Osteocyte (in vitro differentiated cells): ENCODE results near the gene HDAC4. TPM values are rescaled to one million over a fixed set of nuclear protein-coding genes. Genes with fewer than 3 reads are reported as not detected.

Experiments
- DNase-seq: peaks from one replicate; pipeline ENCODE4 v3.0.0; 2021; ENCODE audit warnings: mixed read lengths; ENCODE audit not compliant: unreplicated experiment; ENCODE audit errors: extremely low spot score
- H3K27ac Mint-ChIP-seq: one replicate; pipeline ENCODE4 v1.8.0; 2021; ENCODE audit warnings: mild to moderate bottlenecking, mixed read lengths; ENCODE audit not compliant: unreplicated experiment
- H3K27me3 Mint-ChIP-seq: one replicate; pipeline ENCODE4 v1.8.0; 2021; ENCODE audit warnings: mixed read lengths; ENCODE audit not compliant: unreplicated experiment
- H3K36me3 Mint-ChIP-seq: one replicate; pipeline ENCODE4 v1.8.0; 2021; ENCODE audit warnings: mixed read lengths; ENCODE audit not compliant: unreplicated experiment
- H3K4me1 Mint-ChIP-seq: one replicate; pipeline ENCODE4 v1.8.0; 2021; ENCODE audit warnings: mixed read lengths; ENCODE audit not compliant: unreplicated experiment
- H3K4me3 Mint-ChIP-seq: one replicate; pipeline ENCODE4 v1.8.0; 2021; ENCODE audit warnings: mild to moderate bottlenecking, moderate library complexity, mixed read lengths; ENCODE audit not compliant: unreplicated experiment
- H3K9me3 Mint-ChIP-seq: one replicate; pipeline ENCODE4 v1.8.0; 2021; ENCODE audit warnings: mixed read lengths; ENCODE audit not compliant: unreplicated experiment
- total RNA-seq: library from RNA; stranded (reverse); gene quantifications from 2 replicates; pipeline ENCODE4 v1.2.1, GENCODE V29; 2021
- TF ChIP-seq, protein P1 (sequence below): fragments of 200-600 bp; sonication (generic); IDR thresholded peaks from 2 replicates; pipeline ENCODE4 v1.5.0; 2021; ENCODE audit warnings: antibody characterized with exemption, mild to moderate bottlenecking, moderate library complexity

Gene HDAC4
- total RNA-seq, 1 donor from 2014 or later, result 30.3 TPM

DNA sequence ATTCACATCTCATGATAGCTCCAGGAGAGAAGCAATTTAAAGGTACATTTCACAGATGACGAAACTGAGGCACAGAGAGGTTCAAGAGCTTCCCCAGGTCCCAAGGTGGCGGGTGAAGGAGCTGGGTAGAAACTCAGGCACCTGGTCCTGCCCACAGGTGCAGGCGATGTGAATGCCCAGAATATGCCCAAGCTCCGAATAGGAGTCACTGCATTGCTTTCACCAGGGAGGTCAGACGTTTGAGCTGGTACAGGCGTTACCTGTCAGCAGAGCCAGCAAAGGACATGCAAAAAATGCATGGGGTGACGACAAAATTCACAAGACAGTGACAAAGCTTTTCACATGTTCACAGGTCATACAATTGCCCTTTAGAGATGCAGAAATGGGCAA, 247.9 kb downstream of the HDAC4 start:
- Mint-ChIP-seq H3K9me3 (no peaks in the 10 kb centered on the region), H3K36me3 (peaks cover 19% of the 10 kb centered on the region), H3K27me3 (no peaks in the 10 kb centered on the region), H3K27ac (no peak overlapping the region), H3K4me1 (no peaks in the 10 kb centered on the region), H3K4me3 (no peak overlapping the region)
- TF ChIP-seq, protein P1, sequence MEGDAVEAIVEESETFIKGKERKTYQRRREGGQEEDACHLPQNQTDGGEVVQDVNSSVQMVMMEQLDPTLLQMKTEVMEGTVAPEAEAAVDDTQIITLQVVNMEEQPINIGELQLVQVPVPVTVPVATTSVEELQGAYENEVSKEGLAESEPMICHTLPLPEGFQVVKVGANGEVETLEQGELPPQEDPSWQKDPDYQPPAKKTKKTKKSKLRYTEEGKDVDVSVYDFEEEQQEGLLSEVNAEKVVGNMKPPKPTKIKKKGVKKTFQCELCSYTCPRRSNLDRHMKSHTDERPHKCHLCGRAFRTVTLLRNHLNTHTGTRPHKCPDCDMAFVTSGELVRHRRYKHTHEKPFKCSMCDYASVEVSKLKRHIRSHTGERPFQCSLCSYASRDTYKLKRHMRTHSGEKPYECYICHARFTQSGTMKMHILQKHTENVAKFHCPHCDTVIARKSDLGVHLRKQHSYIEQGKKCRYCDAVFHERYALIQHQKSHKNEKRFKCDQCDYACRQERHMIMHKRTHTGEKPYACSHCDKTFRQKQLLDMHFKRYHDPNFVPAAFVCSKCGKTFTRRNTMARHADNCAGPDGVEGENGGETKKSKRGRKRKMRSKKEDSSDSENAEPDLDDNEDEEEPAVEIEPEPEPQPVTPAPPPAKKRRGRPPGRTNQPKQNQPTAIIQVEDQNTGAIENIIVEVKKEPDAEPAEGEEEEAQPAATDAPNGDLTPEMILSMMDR, result no peak
- no peak for DNase-seq

DNA sequence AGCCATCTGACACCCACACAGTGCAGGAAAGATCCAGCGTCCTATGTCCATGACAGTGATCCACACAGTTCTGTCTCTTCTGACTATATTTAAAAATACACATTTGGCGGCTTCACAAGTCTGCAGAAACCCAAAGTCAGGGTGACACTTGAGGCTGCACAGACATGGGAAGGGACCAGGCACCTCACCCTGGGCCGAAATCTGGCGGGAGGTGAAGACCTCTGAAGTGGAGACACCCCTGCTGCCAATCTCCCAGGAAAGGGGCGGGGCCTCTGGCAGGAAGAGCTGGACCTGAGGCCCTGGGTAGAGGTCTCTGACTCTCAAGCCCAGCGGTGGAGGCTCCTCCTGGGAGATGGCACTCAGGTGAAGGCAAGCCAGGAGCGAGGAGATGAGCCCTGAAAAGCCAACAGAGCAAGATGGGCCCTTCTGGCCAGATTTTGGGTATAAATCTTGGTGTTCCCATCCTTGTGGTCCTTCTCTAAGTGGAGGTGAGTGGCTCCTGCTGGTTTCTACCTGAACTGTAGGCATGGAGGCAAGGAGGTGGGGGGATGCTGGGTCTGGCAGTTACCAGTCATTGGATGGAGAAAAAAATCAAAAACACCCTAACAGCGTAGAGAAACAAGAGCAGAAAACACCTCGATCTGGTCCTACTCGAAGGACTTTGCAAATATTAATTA, 248.4 kb downstream of the HDAC4 start:
- Mint-ChIP-seq H3K27me3 (no peaks in the 10 kb centered on the region), H3K27ac (no peak overlapping the region), H3K36me3 (peaks cover 19% of the 10 kb centered on the region), H3K9me3 (no peaks in the 10 kb centered on the region), H3K4me1 (no peaks in the 10 kb centered on the region), H3K4me3 (no peak overlapping the region)
- DNase-seq, result no peak
- TF ChIP-seq, protein P1, result no peak

DNA sequence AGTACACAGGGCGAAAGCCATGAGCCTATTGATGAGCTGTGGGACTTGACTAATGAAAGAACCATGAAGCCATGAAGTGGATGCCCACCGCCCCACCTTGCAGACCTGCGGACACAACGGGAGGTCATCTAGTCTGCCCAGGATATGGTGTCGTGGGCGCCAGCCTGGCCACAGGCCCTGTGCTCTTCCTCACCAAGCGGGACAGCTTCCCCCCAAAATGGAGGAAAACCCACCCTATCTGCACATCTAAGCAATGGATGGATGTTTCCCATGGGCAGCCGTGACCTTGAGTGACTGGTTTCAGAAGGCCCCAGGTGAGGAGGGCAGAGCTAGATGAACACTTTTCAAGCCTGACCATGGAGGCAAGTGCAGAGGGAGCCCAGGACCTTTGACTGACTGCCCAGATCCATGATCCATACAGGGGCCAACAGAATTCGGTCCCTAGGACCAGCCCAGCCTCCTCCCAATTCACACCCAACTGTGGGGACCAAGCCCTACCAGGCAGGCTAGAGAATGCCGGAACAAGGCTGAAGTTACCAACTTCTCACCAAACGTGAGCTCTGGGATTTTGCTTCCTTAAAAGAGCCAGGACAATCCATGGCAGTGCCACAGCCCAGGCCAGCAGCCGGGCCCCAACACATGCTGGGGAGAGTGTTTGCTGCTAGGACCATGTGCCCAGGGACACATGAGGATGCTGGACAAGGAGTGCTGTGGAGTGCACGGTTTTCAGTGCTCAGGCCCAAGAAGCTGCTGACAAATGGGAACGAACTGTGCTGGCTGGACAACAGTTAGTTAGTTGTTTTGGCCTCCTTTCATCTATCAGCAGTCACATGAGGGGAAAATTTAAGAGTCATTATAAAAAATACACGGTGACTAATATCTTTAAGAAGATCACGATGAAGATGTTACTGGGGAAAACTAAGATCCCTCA, 249.4 kb downstream of the HDAC4 start:
- Mint-ChIP-seq H3K4me3 (no peak overlapping the region), H3K4me1 (no peaks in the 10 kb centered on the region), H3K27me3 (no peaks in the 10 kb centered on the region), H3K36me3 (peaks cover 19% of the 10 kb centered on the region), H3K27ac (no peak overlapping the region), H3K9me3 (no peaks in the 10 kb centered on the region)
- TF ChIP-seq, protein P1, result no peak
- DNase-seq, result no peak

DNA sequence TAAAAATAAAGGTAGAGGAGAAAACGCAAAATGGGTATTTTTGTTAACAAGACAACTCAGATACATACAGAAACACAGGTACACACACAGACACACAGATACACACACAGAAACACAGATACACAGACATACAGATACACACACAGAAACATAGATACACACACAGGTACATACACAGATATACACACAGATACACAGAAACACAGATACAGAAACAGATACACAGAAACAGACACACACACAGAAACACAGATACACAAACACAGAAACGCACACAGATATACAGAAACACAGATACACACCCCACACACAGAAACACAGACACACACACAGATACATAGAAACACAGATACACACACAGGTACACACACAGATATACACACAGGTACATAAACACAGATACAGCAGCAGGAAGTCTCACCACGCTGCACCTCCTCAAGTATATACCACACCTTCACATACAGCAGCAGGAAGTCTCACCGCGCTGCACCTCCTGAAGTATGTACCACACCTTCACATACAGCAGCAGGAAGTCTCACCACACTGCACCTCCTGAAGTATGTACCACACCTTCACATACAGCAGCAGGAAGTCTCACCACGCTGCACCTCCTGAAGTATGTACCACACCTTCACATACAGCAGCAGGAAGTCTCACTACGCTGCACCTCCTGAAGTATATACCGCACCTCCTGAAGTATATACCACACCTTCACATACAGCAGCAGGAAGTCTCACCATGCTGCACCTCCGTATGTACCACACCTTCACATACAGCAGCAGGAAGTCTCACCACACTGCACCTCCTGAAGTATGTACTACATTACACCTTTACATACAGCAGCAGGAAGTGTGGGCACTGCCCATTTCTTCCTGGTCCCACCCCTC, 250.5 kb downstream of the HDAC4 start:
- Mint-ChIP-seq H3K27ac (no peak overlapping the region), H3K36me3 (peaks cover 13% of the 10 kb centered on the region), H3K9me3 (no peaks in the 10 kb centered on the region), H3K4me3 (no peak overlapping the region), H3K4me1 (no peaks in the 10 kb centered on the region), H3K27me3 (no peaks in the 10 kb centered on the region)
- TF ChIP-seq, protein P1, result no peak
- DNase-seq, result no peak
